ENCODE data around the gene ENPP3. TPM values are rescaled to one million over a fixed set of nuclear protein-coding genes. Genes with fewer than 3 reads are reported as not detected.

Gene ENPP3
- total and polyA plus RNA-seq, 4 donors, result 0.31 to 2.9 (median 0.54) TPM

DNA sequence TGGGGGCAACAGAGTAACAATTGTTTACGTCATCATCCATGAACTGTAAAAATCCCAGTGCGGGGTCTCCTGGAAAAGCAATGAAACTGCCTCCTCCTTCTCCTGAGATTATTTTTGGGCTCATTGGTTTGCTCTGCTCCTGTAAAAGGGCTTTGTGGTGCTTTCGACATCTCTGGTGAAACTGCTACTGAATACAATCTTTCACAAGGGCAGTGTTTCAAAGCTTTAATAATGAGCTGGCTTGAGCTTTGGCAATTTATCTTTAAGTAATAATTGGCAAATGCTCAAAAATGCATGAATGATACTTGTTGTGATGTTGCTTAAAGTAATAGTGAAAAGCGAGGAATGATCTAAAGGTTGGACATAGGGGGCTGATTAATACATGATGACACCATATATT is 127.2 kb downstream of the ENPP3 start:
- H3K9ac ChIP-seq (ENCODE audit: insufficient read depth in 1 of 2, low read length in 2 of 2), result no peak overlapping the region
- DNase-seq, result no peak
- H3K27me3 ChIP-seq (ENCODE audit: control insufficient read depth in 3 of 3, insufficient read depth in 3 of 3, low read length in 2 of 3), result no peaks in the 10 kb centered on the region
- ATAC-seq (ENCODE audit: insufficient read depth, low FRiP score), result no peak
- H3K36me3 ChIP-seq (ENCODE audit: control insufficient read depth in 4 of 4, insufficient read depth in 4 of 4, low read length in 4 of 4), result no peaks in the 10 kb centered on the region
- peaks cover 0 to 6% (median 0%) of the 10 kb centered on the region in 5 donors for H3K4me1 ChIP-seq (ENCODE audit: control insufficient read depth in 5 of 5, insufficient read depth in 5 of 5, low read length in 5 of 5)
- H3K27ac ChIP-seq (ENCODE audit: low read depth in 1 of 2, low read length in 1 of 2), result no peak overlapping the region
- WGBS, 2 donors, result 86 to 93% methylated on average over 4 of the region's 4 CpGs
- no peaks in the 10 kb centered on the region for H3K9me3 ChIP-seq (ENCODE audit: control insufficient read depth in 4 of 4, insufficient read depth in 3 of 4, low read length in 3 of 4)
- H3K4me3 ChIP-seq, result no peak overlapping the region
- TF ChIP-seq, protein P1, sequence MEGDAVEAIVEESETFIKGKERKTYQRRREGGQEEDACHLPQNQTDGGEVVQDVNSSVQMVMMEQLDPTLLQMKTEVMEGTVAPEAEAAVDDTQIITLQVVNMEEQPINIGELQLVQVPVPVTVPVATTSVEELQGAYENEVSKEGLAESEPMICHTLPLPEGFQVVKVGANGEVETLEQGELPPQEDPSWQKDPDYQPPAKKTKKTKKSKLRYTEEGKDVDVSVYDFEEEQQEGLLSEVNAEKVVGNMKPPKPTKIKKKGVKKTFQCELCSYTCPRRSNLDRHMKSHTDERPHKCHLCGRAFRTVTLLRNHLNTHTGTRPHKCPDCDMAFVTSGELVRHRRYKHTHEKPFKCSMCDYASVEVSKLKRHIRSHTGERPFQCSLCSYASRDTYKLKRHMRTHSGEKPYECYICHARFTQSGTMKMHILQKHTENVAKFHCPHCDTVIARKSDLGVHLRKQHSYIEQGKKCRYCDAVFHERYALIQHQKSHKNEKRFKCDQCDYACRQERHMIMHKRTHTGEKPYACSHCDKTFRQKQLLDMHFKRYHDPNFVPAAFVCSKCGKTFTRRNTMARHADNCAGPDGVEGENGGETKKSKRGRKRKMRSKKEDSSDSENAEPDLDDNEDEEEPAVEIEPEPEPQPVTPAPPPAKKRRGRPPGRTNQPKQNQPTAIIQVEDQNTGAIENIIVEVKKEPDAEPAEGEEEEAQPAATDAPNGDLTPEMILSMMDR (IDR thresholded peaks at IDR 0.05; ENCODE audit: control extremely low read depth, extremely low read depth), result no peak

DNA sequence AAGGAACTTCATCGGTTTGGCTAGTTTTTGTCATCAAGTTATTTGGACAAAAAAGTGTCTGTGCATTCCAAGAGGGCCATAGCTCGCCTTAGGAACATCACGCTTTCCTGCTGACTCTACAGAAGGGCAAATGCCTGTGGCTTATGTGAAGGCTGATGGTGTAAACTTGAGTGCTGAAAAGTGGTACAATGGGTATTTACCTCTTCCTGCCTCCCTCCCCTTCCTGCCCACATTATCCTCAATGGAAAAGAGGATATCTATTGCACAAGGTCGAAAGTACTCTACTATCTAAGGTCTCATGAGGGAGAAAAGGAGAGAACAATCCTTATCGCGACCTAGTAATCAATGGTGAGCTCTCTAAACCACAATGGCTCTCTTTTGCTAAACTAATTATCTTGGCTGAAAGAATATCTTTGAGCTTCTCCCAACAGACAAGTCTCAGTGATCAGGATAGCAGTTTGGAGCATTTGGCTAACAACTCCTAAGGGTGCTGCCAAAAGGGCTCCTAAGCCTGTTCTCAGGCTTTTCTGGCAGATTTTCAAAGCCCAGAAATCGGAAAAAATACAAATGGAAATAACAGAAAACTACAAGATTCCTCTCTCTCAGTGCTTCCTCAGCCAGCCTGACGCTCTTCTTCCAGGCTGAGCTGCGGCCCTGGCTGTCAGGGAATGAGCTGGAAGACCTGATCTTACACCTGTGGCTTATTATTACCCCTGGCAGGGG is 128.1 kb downstream of the ENPP3 start:
- Histone ChIP-seq H3K9ac (ENCODE audit: insufficient read depth in 1 of 2, low read length in 2 of 2) (no peak overlapping the region), H3K9me3 (ENCODE audit: control insufficient read depth in 4 of 4, insufficient read depth in 3 of 4, low read length in 3 of 4) (no peaks in the 10 kb centered on the region), H3K4me1 (ENCODE audit: control insufficient read depth in 5 of 5, insufficient read depth in 5 of 5, low read length in 5 of 5) (peaks cover 0 to under 1% (median 0%) of the 10 kb centered on the region in 5 donors), H3K27me3 (ENCODE audit: control insufficient read depth in 3 of 3, insufficient read depth in 3 of 3, low read length in 2 of 3) (no peaks in the 10 kb centered on the region), H3K27ac (ENCODE audit: low read depth in 1 of 2, low read length in 1 of 2) (no peak overlapping the region), H3K4me3 (no peak overlapping the region), H3K36me3 (ENCODE audit: control insufficient read depth in 4 of 4, insufficient read depth in 4 of 4, low read length in 4 of 4) (no peaks in the 10 kb centered on the region)
- WGBS, 2 donors, result 76 to 83% methylated on average over 9 of the region's 9 CpGs
- ATAC-seq (ENCODE audit: insufficient read depth, low FRiP score) (no peak), DNase-seq (no peak)
- TF ChIP-seq, protein P1 (IDR thresholded peaks at IDR 0.05; ENCODE audit: control extremely low read depth, extremely low read depth), result no peak

DNA sequence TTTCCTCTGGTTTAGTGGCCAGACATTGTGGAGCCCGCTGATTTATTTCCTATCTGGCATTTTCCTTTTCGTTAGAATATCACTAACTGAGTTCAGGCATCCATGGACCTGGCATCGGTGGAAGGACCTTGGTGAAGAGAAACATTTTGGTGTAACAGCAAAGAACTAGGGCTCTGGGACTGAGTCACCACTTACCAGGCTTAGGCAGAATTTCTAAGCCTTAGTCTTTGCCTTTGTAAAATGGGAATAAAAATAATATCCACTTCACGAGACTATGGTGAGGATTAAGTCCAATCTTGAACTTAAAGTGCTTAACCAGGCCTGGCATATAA is 128.7 kb downstream of the ENPP3 start:
- Histone ChIP-seq H3K9me3 (ENCODE audit: control insufficient read depth in 4 of 4, insufficient read depth in 3 of 4, low read length in 3 of 4) (no peaks in the 10 kb centered on the region), H3K4me1 (ENCODE audit: control insufficient read depth in 5 of 5, insufficient read depth in 5 of 5, low read length in 5 of 5) (no peaks in the 10 kb centered on the region), H3K27ac (ENCODE audit: low read depth in 1 of 2, low read length in 1 of 2) (no peak overlapping the region), H3K4me3 (no peak overlapping the region), H3K9ac (ENCODE audit: insufficient read depth in 1 of 2, low read length in 2 of 2) (no peak overlapping the region), H3K27me3 (ENCODE audit: control insufficient read depth in 3 of 3, insufficient read depth in 3 of 3, low read length in 2 of 3) (no peaks in the 10 kb centered on the region), H3K36me3 (ENCODE audit: control insufficient read depth in 4 of 4, insufficient read depth in 4 of 4, low read length in 4 of 4) (no peaks in the 10 kb centered on the region)
- WGBS, 2 donors, result 78 to 88% methylated on average over 4 of the region's 4 CpGs
- TF ChIP-seq, protein P1 (IDR thresholded peaks at IDR 0.05; ENCODE audit: control extremely low read depth, extremely low read depth), result no peak
- ATAC-seq (ENCODE audit: insufficient read depth, low FRiP score), result no peak
- no peak for DNase-seq

DNA sequence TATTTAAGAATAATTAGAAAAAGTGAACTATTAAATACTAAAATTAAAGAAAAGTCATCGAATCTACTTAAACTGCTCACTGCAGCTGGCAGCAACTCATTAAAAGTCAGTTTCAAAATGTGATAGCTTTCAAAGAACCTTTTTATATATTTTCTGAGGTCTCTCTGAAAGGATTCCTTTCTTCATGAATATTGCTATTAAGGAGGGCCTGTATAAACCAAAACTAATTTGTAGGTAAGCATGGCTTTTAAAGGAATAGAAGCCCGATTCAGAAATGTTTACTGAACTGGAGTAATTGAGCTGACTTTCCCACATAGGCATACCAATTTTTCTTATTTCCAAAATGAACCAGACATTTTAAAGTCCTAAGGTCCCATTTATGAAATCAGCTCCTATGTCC is 129.5 kb downstream of the ENPP3 start:
- DNase-seq (no peak), ATAC-seq (ENCODE audit: insufficient read depth, low FRiP score) (no peak)
- no peaks in the 10 kb centered on the region for H3K9me3 ChIP-seq (ENCODE audit: control insufficient read depth in 4 of 4, insufficient read depth in 3 of 4, low read length in 3 of 4)
- no peak overlapping the region for H3K9ac ChIP-seq (ENCODE audit: insufficient read depth in 1 of 2, low read length in 2 of 2)
- H3K27me3 ChIP-seq (ENCODE audit: control insufficient read depth in 3 of 3, insufficient read depth in 3 of 3, low read length in 2 of 3), result no peaks in the 10 kb centered on the region
- 88 to 94% methylated on average over 2 of the region's 2 CpGs for WGBS, 2 donors
- H3K4me3 ChIP-seq, result no peak overlapping the region
- H3K27ac ChIP-seq (ENCODE audit: low read depth in 1 of 2, low read length in 1 of 2), result no peak overlapping the region
- H3K36me3 ChIP-seq (ENCODE audit: control insufficient read depth in 4 of 4, insufficient read depth in 4 of 4, low read length in 4 of 4), result no peaks in the 10 kb centered on the region
- no peaks in the 10 kb centered on the region for H3K4me1 ChIP-seq (ENCODE audit: control insufficient read depth in 5 of 5, insufficient read depth in 5 of 5, low read length in 5 of 5)
- TF ChIP-seq, protein P1 (IDR thresholded peaks at IDR 0.05; ENCODE audit: control extremely low read depth, extremely low read depth), result no peak
